Vagina (tissue), 2 donors: ENCODE data around the gene COBL.

Experiments used
- CTCF ChIP-seq, 3 experiments: fragments of 450-650 bp in 2 of 3; fragments of 200-600 bp in 1 of 3; sonication (generic) in 1 of 3; IDR thresholded peaks; one replicate each; pipeline ENCODE4 v1.5.1; 2017 to 2019; ENCODE audit warnings: antibody characterized with exemption in 3 of 3, mild to moderate bottlenecking in 2 of 3, moderate library complexity in 2 of 3
- POLR2A ChIP-seq, 2 donors: fragments of 450-650 bp; IDR thresholded peaks; one replicate each; pipeline ENCODE4 v1.6.1; 2017; ENCODE audit warnings: antibody characterized with exemption in 2 of 2, mild to moderate bottlenecking in 2 of 2, moderate library complexity in 2 of 2
- POLR2AphosphoS5 ChIP-seq, 2 donors: sonication (generic); formaldehyde crosslinking; IDR thresholded peaks; one replicate each; pipeline ENCODE4 v1.9.0; 2017; ENCODE audit warnings: antibody characterized with exemption in 2 of 2, mild to moderate bottlenecking in 2 of 2, low read depth in 1 of 2; ENCODE audit not compliant: insufficient read depth in 1 of 2

- no peak for TF ChIP-seq CTCF (IDR thresholded peaks at IDR 0.05)
- TF ChIP-seq POLR2A (IDR thresholded peaks at IDR 0.05), result no peak
- TF ChIP-seq POLR2AphosphoS5 (IDR thresholded peaks at IDR 0.05; ENCODE audit: insufficient read depth in 1 of 2, low read depth in 1 of 2), result no peak
Measured at GRCh38 chr7:51182636-51183166, 133.9 kb downstream of the COBL start.
